Naive thymus-derived CD4-positive, alpha-beta T cell (primary cell): ENCODE measurements around the gene CHD8. TPM values are rescaled to one million over a fixed set of nuclear protein-coding genes. Genes with fewer than 3 reads are reported as not detected.

Experiments used
- ATAC-seq: fragments of 150-1000 bp; cut with Tn5 transposase; 2 replicates; pipeline ENCODE4 v1.10.0; 2021; ENCODE audit warnings: mild to moderate bottlenecking, moderate library complexity
- CTCF ChIA-PET: fragments of 350-600 bp; sonication (Branson Sonifier 250); formaldehyde crosslinking; loops from one replicate; lab custom pipeline; 2021; ENCODE audit warnings: antibody characterized with exemption; lab: Charles Lee
- POLR2A ChIA-PET: fragments of 350-600 bp; sonication (Branson Sonifier 250); formaldehyde crosslinking; loops from one replicate; lab custom pipeline; 2021; ENCODE audit warnings: antibody characterized with exemption, inconsistent platforms; lab: Charles Lee
- DNase-seq, 9 donors: peaks; one replicate each; pipeline versions ENCODE4 v3.0.0 to v3.0.0-alpha.2; 2020 to 2022; ENCODE audit warnings: mixed read lengths in 1 of 9
- H3K27ac ChIP-seq: one replicate; pipeline ENCODE4 v1.7.0; 2013; ENCODE audit warnings: mild to moderate bottlenecking, low read depth, low read length, moderate library complexity
- H3K27me3 ChIP-seq, 2 donors: one replicate each; pipeline ENCODE4 v1.7.0; 2013; ENCODE audit warnings: low read length in 2 of 2, mild to moderate bottlenecking in 2 of 2, moderate library complexity in 2 of 2; ENCODE audit not compliant: control insufficient read depth in 2 of 2, insufficient read depth in 2 of 2
- H3K36me3 ChIP-seq, 3 experiments: 1 replicate in 2 of 3; 2 replicates in 1 of 3; pipeline ENCODE4 v1.7.0; 2013; ENCODE audit warnings: low read length in 3 of 3, mild to moderate bottlenecking in 3 of 3, moderate library complexity in 1 of 3; ENCODE audit not compliant: insufficient read depth in 3 of 3, control insufficient read depth in 2 of 3
- H3K4me1 ChIP-seq, 2 donors: one replicate each; pipeline ENCODE4 v1.7.0; 2013; ENCODE audit warnings: low read length in 2 of 2, mild to moderate bottlenecking in 2 of 2, moderate library complexity in 1 of 2; ENCODE audit not compliant: control insufficient read depth in 2 of 2, insufficient read depth in 2 of 2
- H3K4me3 ChIP-seq: 2 replicates; pipeline ENCODE4 v1.7.0; 2013; ENCODE audit warnings: mild to moderate bottlenecking, low read length
- H3K9me3 ChIP-seq, 3 experiments: 1 replicate in 2 of 3; 2 replicates in 1 of 3; pipeline ENCODE4 v1.7.0; 2013; ENCODE audit warnings: low read length in 3 of 3; ENCODE audit not compliant: control insufficient read depth in 2 of 3
- H3K27ac Mint-ChIP-seq, 9 donors: one replicate each; pipeline ENCODE4 v1.8.0; 2020 to 2022; ENCODE audit warnings: mixed read lengths in 9 of 9, mild to moderate bottlenecking in 8 of 9, moderate library complexity in 5 of 9, inconsistent platforms in 2 of 9
- H3K27me3 Mint-ChIP-seq, 5 donors: one replicate each; pipeline ENCODE4 v1.8.0; 2021 to 2022; ENCODE audit warnings: mixed read lengths in 5 of 5, mild to moderate bottlenecking in 1 of 5
- H3K36me3 Mint-ChIP-seq, 5 donors: one replicate each; pipeline ENCODE4 v1.8.0; 2020 to 2022; ENCODE audit warnings: mixed read lengths in 5 of 5, mild to moderate bottlenecking in 3 of 5, inconsistent platforms in 1 of 5
- H3K4me1 Mint-ChIP-seq, 7 donors: one replicate each; pipeline ENCODE4 v1.8.0; 2020 to 2022; ENCODE audit warnings: mixed read lengths in 7 of 7, mild to moderate bottlenecking in 3 of 7, inconsistent platforms in 1 of 7
- H3K4me3 Mint-ChIP-seq, 10 donors: one replicate each; pipeline ENCODE4 v1.8.0; 2020 to 2022; ENCODE audit warnings: mild to moderate bottlenecking in 10 of 10, mixed read lengths in 10 of 10, moderate library complexity in 6 of 10, inconsistent platforms in 2 of 10
- H3K9me3 Mint-ChIP-seq, 11 donors: one replicate each; pipeline ENCODE4 v1.8.0; 2020 to 2022; ENCODE audit warnings: mixed read lengths in 11 of 11, mild to moderate bottlenecking in 4 of 11, inconsistent platforms in 1 of 11, moderate library complexity in 1 of 11
- intact Hi-C, 2 donors: fragments of 100-400 bp; cut with micrococcal nuclease; formaldehyde crosslinking; loops; one replicate each; pipeline ENCODE4 v1.15.1; 2023
- polyA plus RNA-seq, 2 donors: library from polyadenylated mRNA; unstranded; fragments of 300-500 nt; fragmentation: Illumina TruSeq; gene quantifications; one replicate each; pipeline ENCODE4 v1.2.3, GENCODE V29; 2021
- total RNA-seq, 6 experiments: library from RNA in 5 of 6; stranded (reverse) in 5 of 6; gene quantifications; 1 replicate in 5 of 6; 2 replicates in 1 of 6; pipeline ENCODE4 v1.2.3 and lab custom pipeline; 2021 to 2026

The CHD8 gene
- total and polyA plus RNA-seq, 7 experiments from 2014 or later, result 39.3 to 143 (median 128) TPM

DNA sequence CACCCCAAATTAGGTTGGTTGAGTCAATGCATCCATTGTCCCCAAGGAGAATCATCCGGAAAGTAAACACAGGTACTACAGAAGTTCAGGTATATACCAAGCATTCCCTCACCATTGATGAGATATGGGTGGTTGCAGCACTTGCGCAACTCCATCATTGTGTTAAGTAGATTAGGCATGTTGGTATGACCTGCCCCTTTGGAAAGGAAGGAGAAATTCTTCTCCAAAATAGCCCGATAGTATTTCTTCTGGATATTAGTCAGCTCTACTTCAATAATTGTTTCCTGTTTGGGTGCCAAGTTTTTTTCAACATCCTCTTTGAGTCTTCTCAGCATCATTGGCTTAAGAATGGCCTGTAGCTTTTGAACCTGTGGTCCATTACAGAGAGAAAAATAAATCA, 50.8 kb downstream of the CHD8 start:
- no peak overlapping the region for H3K4me3 Mint-ChIP-seq
- no peaks in the 10 kb centered on the region for H3K27me3 Mint-ChIP-seq
- H3K27ac ChIP-seq, result no peak overlapping the region
- H3K4me3 ChIP-seq, result no peak overlapping the region
- H3K36me3 Mint-ChIP-seq, result peaks cover 10 to 77% (median 46%) of the 10 kb centered on the region in 5 donors
- H3K36me3 ChIP-seq, result peaks cover 19 to 92% (median 80%) of the 10 kb centered on the region in 3 experiments
- DNase-seq (no peak), ATAC-seq (no peak)
- peaks cover 0 to 3% (median 0%) of the 10 kb centered on the region in 7 donors for H3K4me1 Mint-ChIP-seq
- ChIA-PET CTCF (interaction anchor here (0.7 to 0.8 kb wide), 2 partner anchors 21 to 172 kb away, joined by 3 read pairs; no protein-coding TSS in a partner anchor), POLR2A (no interaction called here)
- no peaks in the 10 kb centered on the region for H3K9me3 ChIP-seq
- no peaks in the 10 kb centered on the region for H3K9me3 Mint-ChIP-seq
- intact Hi-C loops, result loop anchor here in 1 of 2 donors (10.0 kb wide), 1 partner anchor 50 kb away; no protein-coding TSS in a partner anchor
- H3K27ac Mint-ChIP-seq, result no peak overlapping the region
- H3K4me1 ChIP-seq, result no peaks in the 10 kb centered on the region
- no peaks in the 10 kb centered on the region for H3K27me3 ChIP-seq

DNA sequence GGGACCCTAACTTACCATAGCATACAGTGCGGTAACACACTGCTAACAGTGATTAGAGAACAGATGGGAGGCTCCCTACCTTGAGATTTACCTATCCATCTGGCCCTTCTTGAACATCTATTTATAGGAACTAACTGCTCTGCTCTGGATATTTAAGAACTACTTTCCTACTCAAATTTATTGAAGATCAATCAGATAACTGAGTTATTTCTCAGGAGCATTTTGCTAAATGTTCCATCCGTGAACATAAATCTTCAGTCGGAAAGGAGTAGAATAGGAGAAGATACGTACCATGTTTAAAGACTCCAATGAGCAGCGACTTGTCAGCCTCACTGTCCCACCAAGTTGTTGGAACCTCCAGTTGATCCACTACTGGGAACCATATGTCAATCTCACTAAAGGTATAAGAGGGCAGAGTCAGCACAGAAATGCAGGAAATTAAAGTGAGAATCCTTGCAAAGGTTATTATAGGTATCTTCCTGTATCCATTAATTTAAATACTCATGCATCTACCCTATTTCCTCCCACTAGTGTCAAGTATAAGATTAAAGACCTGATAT, 56.5 kb downstream of the CHD8 start:
- ChIA-PET CTCF (no interaction called here), POLR2A (no interaction called here)
- Mint-ChIP-seq H3K27me3 (no peaks in the 10 kb centered on the region), H3K4me3 (no peak overlapping the region), H3K9me3 (no peaks in the 10 kb centered on the region), H3K27ac (peak overlapping the region in 1 of 9 donors; percentile 6), H3K36me3 (peaks cover 16 to 65% (median 48%) of the 10 kb centered on the region in 5 donors), H3K4me1 (no peaks in the 10 kb centered on the region)
- intact Hi-C loops, result no loop called here
- Histone ChIP-seq H3K27me3 (no peaks in the 10 kb centered on the region), H3K27ac (no peak overlapping the region), H3K4me3 (no peak overlapping the region), H3K36me3 (peaks cover 48 to 92% (median 65%) of the 10 kb centered on the region in 3 experiments), H3K4me1 (no peaks in the 10 kb centered on the region), H3K9me3 (no peaks in the 10 kb centered on the region)
- DNase-seq (no peak), ATAC-seq (no peak)

DNA sequence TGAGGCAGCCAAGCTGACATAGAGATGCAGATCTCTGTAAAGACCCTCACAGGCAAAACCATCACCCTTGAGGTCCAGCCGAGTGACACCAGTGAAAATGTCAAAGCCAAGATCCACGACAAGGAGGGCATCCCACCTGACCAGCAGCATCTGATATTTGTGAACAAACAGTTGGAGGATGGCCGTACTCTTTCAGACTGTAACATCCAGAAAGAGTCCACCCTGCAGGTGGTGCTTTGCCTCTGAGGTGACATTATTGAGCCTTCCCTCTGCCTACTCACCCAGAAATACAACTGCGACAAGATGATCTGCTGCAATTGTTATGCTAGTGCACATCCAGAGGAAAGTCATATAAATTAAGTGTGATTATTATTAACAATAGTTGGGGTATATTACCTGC, 57.0 kb downstream of the CHD8 start:
- Mint-ChIP-seq H3K27ac (peak overlapping the region in 1 of 9 donors; percentile 31), H3K4me1 (no peaks in the 10 kb centered on the region), H3K36me3 (peaks cover 20 to 68% (median 53%) of the 10 kb centered on the region in 5 donors), H3K27me3 (no peaks in the 10 kb centered on the region), H3K4me3 (no peak overlapping the region), H3K9me3 (no peaks in the 10 kb centered on the region)
- H3K9me3 ChIP-seq, result no peaks in the 10 kb centered on the region
- intact Hi-C loops, result no loop called here
- H3K4me1 ChIP-seq, result no peaks in the 10 kb centered on the region
- ATAC-seq, result no peak
- H3K27ac ChIP-seq, result no peak overlapping the region
- H3K36me3 ChIP-seq, result peaks cover 51 to 95% (median 70%) of the 10 kb centered on the region in 3 experiments
- CTCF ChIA-PET, result interaction anchor here (1.7 kb wide), 1 partner anchor 23 kb away, joined by 3 read pairs; no protein-coding TSS in a partner anchor
- no peak overlapping the region for H3K4me3 ChIP-seq
- POLR2A ChIA-PET, result no interaction called here
- no peaks in the 10 kb centered on the region for H3K27me3 ChIP-seq
- no peak for DNase-seq

DNA sequence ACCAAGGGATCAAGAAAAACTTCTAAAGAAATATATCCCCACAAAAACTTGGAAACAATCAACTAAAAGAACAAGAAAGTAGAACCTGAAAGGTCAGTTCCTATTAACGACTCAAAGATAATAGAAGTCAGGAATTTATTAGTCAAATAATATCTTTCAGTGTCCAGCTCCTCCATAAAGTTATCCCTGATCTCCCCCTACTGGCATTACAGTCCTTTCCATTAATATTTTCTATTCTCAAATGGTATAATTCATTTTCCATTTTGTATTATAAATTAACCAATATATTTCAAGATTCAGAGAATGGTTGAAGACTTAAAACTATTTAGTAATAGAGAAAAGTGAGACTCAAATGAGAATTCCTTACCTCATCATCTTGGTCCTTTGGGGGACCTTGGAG, 60.5 kb downstream of the CHD8 start:
- no peaks in the 10 kb centered on the region for H3K4me1 Mint-ChIP-seq
- ATAC-seq (no peak), DNase-seq (no peak)
- no peaks in the 10 kb centered on the region for H3K9me3 Mint-ChIP-seq
- peak overlapping the region in 1 of 9 donors; percentile 39 for H3K27ac Mint-ChIP-seq
- intact Hi-C loops, result no loop called here
- Histone ChIP-seq H3K9me3 (no peaks in the 10 kb centered on the region), H3K4me3 (no peak overlapping the region), H3K27ac (no peak overlapping the region), H3K27me3 (no peaks in the 10 kb centered on the region), H3K4me1 (no peaks in the 10 kb centered on the region), H3K36me3 (peaks cover 55 to 95% (median 62%) of the 10 kb centered on the region in 3 experiments)
- ChIA-PET CTCF (no interaction called here), POLR2A (no interaction called here)
- H3K36me3 Mint-ChIP-seq, result peaks cover 30 to 69% (median 48%) of the 10 kb centered on the region in 5 donors
- H3K4me3 Mint-ChIP-seq, result no peak overlapping the region
- H3K27me3 Mint-ChIP-seq, result no peaks in the 10 kb centered on the region

DNA sequence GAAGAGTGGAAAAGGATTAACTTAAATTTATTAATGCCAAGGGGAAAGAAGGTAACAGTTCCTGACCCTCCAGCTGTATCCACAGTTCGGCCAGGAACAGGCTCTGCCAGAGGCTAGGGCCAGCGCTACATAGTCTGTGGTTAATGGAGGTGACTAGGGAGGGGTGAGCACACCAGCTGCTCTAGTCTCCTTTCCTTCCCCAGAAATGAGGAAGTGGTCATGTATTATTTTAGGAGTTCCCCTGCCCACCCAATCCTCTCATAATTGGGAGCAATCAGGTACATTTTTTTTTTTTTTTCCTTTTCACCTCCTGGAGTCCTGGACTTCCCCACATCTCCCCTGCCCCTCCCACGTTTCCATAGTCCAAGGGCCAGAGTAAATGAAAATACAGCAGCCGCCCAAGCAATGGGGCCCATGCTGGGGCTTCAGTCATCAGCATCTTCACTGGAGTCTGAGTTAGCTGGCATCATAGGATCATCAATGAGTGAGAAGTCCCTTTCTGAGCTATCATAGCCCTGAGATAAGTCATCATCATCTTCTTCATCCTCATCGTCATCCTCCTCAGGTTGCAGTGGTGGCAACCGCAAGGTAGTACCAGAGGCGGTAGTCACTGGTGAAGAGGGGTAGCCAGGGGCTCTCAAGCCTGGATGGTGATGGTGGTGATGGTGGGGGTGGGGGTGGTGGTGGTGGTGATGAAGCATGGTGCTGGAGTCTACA, 70.6 kb downstream of the CHD8 start:
- Histone ChIP-seq H3K4me3 (no peak overlapping the region), H3K9me3 (no peaks in the 10 kb centered on the region), H3K36me3 (peaks cover 0 to 25% (median 0%) of the 10 kb centered on the region in 3 experiments), H3K4me1 (peaks cover 3 to 11% of the 10 kb centered on the region in 2 donors), H3K27me3 (no peaks in the 10 kb centered on the region), H3K27ac (peak overlapping the region; percentile 87)
- no peak for ATAC-seq
- peak overlapping the region; percentile 97 to 100 (median 99) for H3K27ac Mint-ChIP-seq
- peaks cover 0 to 18% (median 4%) of the 10 kb centered on the region in 5 donors for H3K36me3 Mint-ChIP-seq
- DNase-seq, result no peak
- ChIA-PET POLR2A (interaction anchor here (0.6 to 1.4 kb wide), 5 partner anchors 8 to 183 kb away, joined by 3 to 6 read pairs (median 5); no protein-coding TSS in a partner anchor), CTCF (no interaction called here)
- H3K27me3 Mint-ChIP-seq, result no peaks in the 10 kb centered on the region
- H3K9me3 Mint-ChIP-seq, result no peaks in the 10 kb centered on the region
- H3K4me3 Mint-ChIP-seq, result peak overlapping the region; percentile 53 to 99 (median 96)
- H3K4me1 Mint-ChIP-seq, result peaks cover 19 to 41% (median 36%) of the 10 kb centered on the region in 7 donors
- intact Hi-C loops, result loop anchor here in 1 of 2 donors (2.0 kb wide), 1 partner anchor 77 kb away; no protein-coding TSS in a partner anchor

DNA sequence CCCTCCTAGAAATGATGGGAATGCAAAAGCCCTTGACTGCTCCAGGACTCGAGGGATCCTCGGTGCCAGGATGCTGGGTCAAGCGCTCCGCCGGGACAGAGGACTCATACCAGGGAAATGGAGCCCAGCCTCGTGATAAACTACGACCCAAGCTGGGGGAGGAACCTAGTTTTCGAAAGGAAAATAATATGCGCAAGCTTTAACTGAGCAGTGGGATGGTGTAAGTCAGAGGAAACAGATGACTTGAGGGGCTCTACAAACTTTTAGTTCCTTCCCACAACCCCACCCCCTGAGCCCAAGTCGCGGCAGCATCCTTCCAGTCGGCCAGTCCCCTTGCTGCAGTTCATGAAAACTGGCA, 71.5 kb downstream of the CHD8 start:
- H3K4me3 Mint-ChIP-seq, result peak overlapping the region; percentile 92 to 99 (median 97)
- H3K9me3 Mint-ChIP-seq, result no peaks in the 10 kb centered on the region
- H3K27ac Mint-ChIP-seq, result peak overlapping the region; percentile 97 to 100 (median 99)
- CTCF ChIA-PET, result interaction anchor here (0.9 kb wide), 1 partner anchor 8 kb away, joined by 4 read pairs; no protein-coding TSS in a partner anchor
- H3K27me3 Mint-ChIP-seq, result no peaks in the 10 kb centered on the region
- DNase-seq, result peak in 1 of 9 donors; percentile 64
- Histone ChIP-seq H3K36me3 (peaks cover 0 to 17% (median 0%) of the 10 kb centered on the region in 3 experiments), H3K27ac (peak overlapping the region; percentile 87), H3K27me3 (no peaks in the 10 kb centered on the region), H3K4me3 (peak overlapping the region; percentile 98), H3K4me1 (peaks cover 3 to 11% of the 10 kb centered on the region in 2 donors), H3K9me3 (no peaks in the 10 kb centered on the region)
- POLR2A ChIA-PET, result interaction anchor here (0.7 to 1.4 kb wide), 8 partner anchors 9 to 127 kb away, joined by 3 to 10 read pairs (median 6); partner anchors contain the start of genes CHD8 and METTL3
- peak; percentile 61 for ATAC-seq
- H3K36me3 Mint-ChIP-seq, result peaks cover 0 to 16% (median 4%) of the 10 kb centered on the region in 5 donors
- peaks cover 24 to 49% (median 45%) of the 10 kb centered on the region in 7 donors for H3K4me1 Mint-ChIP-seq
- intact Hi-C loops, result loop anchor here (1.0 to 5.0 kb wide), 13 partner anchors 53 to 923 kb away; partner anchors contain the start of genes CHD8 (in 2 of the 2), HNRNPC (in 2 of the 2), METTL3 (in 2 of the 2) and TOX4 (in 2 of the 2)
